Embryonic facial prominence (tissue), 1 donor: ENCODE data around the gene TBC1D16.
"Not testable (repeated sequence)": the region's sequence is repeated elsewhere in the genome, so short reads cannot be mapped to it uniquely, and the experiment has no call there.

Experiments used
- DNase-seq: peaks from one replicate; pipeline ENCODE4 v3.0.0-alpha.2; 2016; ENCODE audit errors: extremely low spot score

TBC1D16 gene

GRCh38 chr17:80051681-80052080 lies 16.0 kb upstream of the TBC1D16 start:
- no peak for DNase-seq

- DNase-seq, result no peak
These were observed 15.0 kb upstream of the TBC1D16 start for GRCh38 chr17:80050706-80051105.

- DNase-seq, result no peak
These were observed 14.3 kb upstream of the TBC1D16 start for GRCh38 chr17:80049986-80050385.

GRCh38 chr17:80047176-80047575 lies 11.5 kb upstream of the TBC1D16 start:
- no peak for DNase-seq

GRCh38 chr17:80046709-80047108 lies 11.0 kb upstream of the TBC1D16 start:
- not testable (repeated sequence) for DNase-seq

GRCh38 chr17:80045703-80046102 lies 10.0 kb upstream of the TBC1D16 start:
- no peak for DNase-seq

GRCh38 chr17:80043963-80044362 lies 8.3 kb upstream of the TBC1D16 start:
- DNase-seq, result no peak

- DNase-seq, result peak; percentile 35
These were observed 1.2 kb upstream of the TBC1D16 start for GRCh38 chr17:80036715-80037477.

- DNase-seq, result peak; percentile 68
These were observed 454 bp upstream of the TBC1D16 start, which contains the start of gene CCDC40 for GRCh38 chr17:80035937-80036714. CCDC40 (plus strand) TSS chr17:80036642; CDS start chr17:80036663, 21 bp downstream.

- DNase-seq, result peak; percentile 55
These were observed 633 bp downstream of the TBC1D16 start for GRCh38 chr17:80034791-80035686.

GRCh38 chr17:80033840-80034239 lies 1.8 kb downstream of the TBC1D16 start:
- DNase-seq, result no peak

- DNase-seq, result no peak
These were observed 3.0 kb downstream of the TBC1D16 start for GRCh38 chr17:80032614-80033171.

- DNase-seq, result no peak
These were observed 3.8 kb downstream of the TBC1D16 start for GRCh38 chr17:80031691-80032430.

GRCh38 chr17:80030730-80031410 lies 4.8 kb downstream of the TBC1D16 start:
- DNase-seq, result no peak

- no peak for DNase-seq
These were observed 6.3 kb downstream of the TBC1D16 start for GRCh38 chr17:80029258-80029974.

- no peak for DNase-seq
These were observed 7.6 kb downstream of the TBC1D16 start for GRCh38 chr17:80028030-80028429.

GRCh38 chr17:80027043-80027435 lies 8.6 kb downstream of the TBC1D16 start:
- no peak for DNase-seq

- no peak for DNase-seq
These were observed 9.2 kb downstream of the TBC1D16 start for GRCh38 chr17:80026359-80027042.

- DNase-seq, result no peak
These were observed 9.9 kb downstream of the TBC1D16 start for GRCh38 chr17:80025796-80026195.
